Posterior vena cava (tissue), 2 donors: ENCODE data around the gene IL1R1. TPM values are rescaled to one million over a fixed set of nuclear protein-coding genes. Genes with fewer than 3 reads are reported as not detected.

ENCODE experiments used
- DNase-seq: peaks from one replicate; pipeline ENCODE4 v3.0.0-alpha.2; 2020; ENCODE audit warnings: low spot score
- intact Hi-C, 2 donors: fragments of 100-400 bp; cut with DNase I; formaldehyde crosslinking; loops; one replicate each; pipeline versions ENCODE4 v1.14.1 to v1.14.2; 2022 to 2023
- total RNA-seq, 2 donors: library from RNA; stranded (reverse); fragmentation: NEBNext Ultra II Directional; extraction: Animal tissue kit (Norgen Biotek cat#: 25700); gene quantifications; one replicate each; pipeline ENCODE4 v1.2.1, GENCODE V29; 2021
- donor health status: DM: yes; HTN: yes; CAD: no.
- donor health status: DM: yes; HTN: yes; CAD: no.

IL1R1 gene
- total RNA-seq, 2 donors from 2014 or later, result 147 to 189 TPM

GRCh38 chr2:102226612-102227391, 84.3 kb downstream of the IL1R1 start:
- intact Hi-C loops, result no loop called here
- no peak for DNase-seq

GRCh38 chr2:102229141-102229769, 86.7 kb downstream of the IL1R1 start:
- DNase-seq, result no peak
- intact Hi-C loops, result no loop called here

Other genes with a start within 250 kb of the IL1R1 start
- gene IL1R2, start 150.8 kb upstream of the IL1R1 start, total RNA-seq, result 10 to 100 TPM; 16.3 to 27.0 TPM
- gene IL1RL2, start 44.3 kb downstream of the IL1R1 start, total RNA-seq, result under 1 TPM; 0.24 to 0.46 TPM
- 10 to 100 TPM; 15.8 to 16.2 TPM for gene IL1RL1, start 168.8 kb downstream of the IL1R1 start, total RNA-seq
- gene IL18R1, start 213.1 kb downstream of the IL1R1 start, total RNA-seq, result 1 to 10 TPM; 5.1 to 7.4 TPM